CD4-positive, alpha-beta T cell treated with Interleukin-17A for 1 hour (primary cell): ENCODE measurements around the gene RGMA.

Experiments used
- DNase-seq: peaks from one replicate; pipeline ENCODE4 v3.0.0-alpha.2; 2020

The RGMA gene

DNA sequence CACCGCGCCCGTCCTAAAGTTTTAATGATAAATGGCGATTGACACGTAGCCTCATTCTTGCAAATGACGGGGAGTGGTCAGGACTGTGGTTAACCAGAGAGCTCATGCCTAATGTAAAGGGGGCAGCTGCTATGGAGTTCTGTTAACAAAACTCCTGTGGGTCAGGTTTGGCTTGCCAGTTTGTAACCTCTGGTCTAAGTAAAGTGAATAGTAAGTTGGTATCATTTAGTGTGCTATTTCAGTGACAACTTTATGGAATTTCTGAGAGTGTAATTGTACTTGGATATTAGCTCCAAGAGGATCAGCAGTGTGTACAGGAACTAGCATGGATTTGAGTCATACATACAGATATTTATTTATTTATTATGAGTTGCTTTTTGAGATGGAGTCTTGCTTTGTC, 87.9 kb downstream of the RGMA start:
- no peak for DNase-seq

DNA sequence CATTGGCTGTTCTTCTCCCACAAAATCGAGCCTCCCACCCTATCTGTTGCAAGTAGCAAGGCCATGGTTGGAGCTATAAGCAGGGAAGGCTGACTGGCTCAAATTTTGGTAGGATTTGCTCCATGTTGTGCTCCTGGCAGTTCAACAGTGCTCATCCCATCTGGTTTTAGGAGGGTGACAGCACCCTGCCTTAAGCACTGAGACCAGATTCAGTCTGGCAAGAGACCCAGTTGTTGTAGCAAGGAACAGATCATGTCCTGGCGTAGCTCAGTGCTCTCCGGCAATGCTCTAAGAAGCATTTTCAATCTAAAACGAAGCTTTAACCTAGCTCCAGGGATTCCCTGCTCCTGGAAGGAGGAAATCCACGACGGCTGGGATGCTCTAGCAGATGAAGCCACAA, 91.2 kb downstream of the RGMA start:
- no peak for DNase-seq

DNA sequence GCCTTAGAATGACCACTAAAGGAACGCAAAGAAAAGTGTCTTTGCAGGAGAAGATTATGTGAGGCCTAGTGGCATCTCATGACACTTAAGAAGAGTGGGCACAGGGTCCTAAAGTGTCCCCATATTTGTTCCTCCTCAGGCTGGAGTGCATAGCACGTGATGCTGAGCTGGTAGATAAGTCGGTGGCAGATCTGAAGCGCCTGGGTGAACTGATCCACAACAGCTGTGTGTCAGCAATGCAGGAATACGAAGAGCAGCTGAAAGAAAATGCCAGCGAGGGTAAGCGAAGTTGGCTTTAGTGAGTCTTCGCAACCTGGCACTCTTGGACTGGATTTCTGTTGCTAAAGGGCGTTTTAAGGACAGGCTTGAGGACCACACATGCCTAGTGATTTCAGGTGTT, 96.3 kb downstream of the RGMA start:
- DNase-seq: no peak

DNA sequence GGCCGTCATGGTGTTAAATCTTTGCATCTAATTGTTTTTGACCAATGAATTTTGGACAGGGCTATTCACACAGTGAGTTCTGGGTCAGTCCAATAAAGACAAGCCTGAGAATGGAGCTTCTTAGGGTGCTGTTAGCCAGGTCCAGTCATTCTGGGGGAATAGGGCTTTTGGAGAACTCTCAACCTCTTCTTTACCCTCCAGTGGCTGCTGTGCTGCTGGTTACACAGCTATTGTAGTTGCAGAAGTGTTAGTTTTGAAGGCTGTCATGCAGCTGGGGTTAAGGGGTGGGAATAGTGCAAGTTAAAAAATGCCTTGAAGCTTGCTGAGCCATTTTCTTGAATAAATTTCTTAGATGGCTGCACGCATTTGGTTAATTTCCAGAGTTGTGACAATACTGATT, 99.0 kb downstream of the RGMA start:
- no peak for DNase-seq

DNA sequence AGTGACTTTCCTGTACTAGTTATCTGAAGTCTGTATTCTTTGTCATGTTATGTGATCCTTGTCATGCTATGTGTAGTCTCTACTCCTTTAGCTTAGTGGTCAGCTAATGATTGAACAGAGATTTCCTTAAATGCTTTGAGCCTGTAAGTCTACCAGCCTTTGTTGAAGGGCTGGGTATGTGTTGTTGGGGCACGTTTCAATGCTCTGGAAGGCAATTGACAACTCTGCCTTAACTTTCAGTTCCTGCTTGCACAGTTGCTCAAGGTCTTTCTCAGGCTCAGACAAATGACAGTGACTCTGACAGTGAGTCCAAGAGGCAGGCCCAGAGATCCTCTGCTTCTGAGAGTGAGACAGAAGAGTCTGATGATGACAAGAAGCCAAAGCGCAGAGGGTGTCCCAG, 99.5 kb downstream of the RGMA start:
- DNase-seq: no peak
